Panc1 (cell line): ENCODE measurements around the gene PRPF31. TPM values are rescaled to one million over a fixed set of nuclear protein-coding genes. Genes with fewer than 3 reads are reported as not detected.

Source experiments
- ATAC-seq: fragments of 200-7000 bp; cut with Tn5 transposase; 2 replicates; pipeline ENCODE4 v1.9.1; 2020; ENCODE audit warnings: mild to moderate bottlenecking, moderate library complexity
- BruUV-seq: library from RNA; stranded (reverse); fragments of 400-500 nt; replicated peaks from 2 replicates; lab custom pipeline; 2021; lab: Mats Ljungman, UMichigan
- CTCF ChIA-PET: fragments of 300-600 bp; sonication (Branson Sonifier 250); formaldehyde crosslinking; loops from one replicate; lab custom pipeline; 2022; ENCODE audit warnings: antibody characterized with exemption; lab: Charles Lee
- POLR2A ChIA-PET: fragments of 300-600 bp; sonication (Branson Sonifier 250); formaldehyde crosslinking; loops from one replicate; lab custom pipeline; 2022; ENCODE audit warnings: antibody characterized with exemption; lab: Charles Lee
- DNase-seq: peaks from one replicate; pipeline ENCODE4 v3.0.0-alpha.2; 2010; ENCODE audit warnings: low read depth, low spot score
- H3K27ac ChIP-seq: 2 replicates; pipeline ENCODE4 v1.5.1; 2011; ENCODE audit warnings: mild to moderate bottlenecking, low read length, inconsistent platforms
- H3K27me3 ChIP-seq: fragments of 200-500 bp; sonication (Bioruptor generic); 2 replicates; pipeline ENCODE4 v1.6.0; 2014; ENCODE audit warnings: low read length, inconsistent platforms; ENCODE audit not compliant: control insufficient read depth, insufficient read depth
- H3K36me3 ChIP-seq: fragments of 200-500 bp; sonication (Bioruptor generic); 2 replicates; pipeline ENCODE4 v1.5.1; 2014; ENCODE audit warnings: inconsistent platforms, mild to moderate bottlenecking, low read length, moderate library complexity; ENCODE audit not compliant: control insufficient read depth, insufficient read depth
- H3K4me1 ChIP-seq: 2 replicates; pipeline ENCODE4 v1.5.1; 2011; ENCODE audit warnings: inconsistent platforms, mild to moderate bottlenecking, low read length, moderate library complexity; ENCODE audit not compliant: control insufficient read depth, insufficient read depth
- H3K4me3 ChIP-seq, 2 experiments: 2 replicates each; pipeline ENCODE4 v1.5.1; 2011 to 2012; ENCODE audit warnings: low read depth in 2 of 2, low read length in 2 of 2, mild to moderate bottlenecking in 2 of 2, inconsistent platforms in 1 of 2, moderate library complexity in 1 of 2
- H3K9me3 ChIP-seq: fragments of 200-500 bp; sonication (Bioruptor generic); 2 replicates; pipeline ENCODE4 v1.5.1; 2014; ENCODE audit warnings: low read depth, mild to moderate bottlenecking, inconsistent platforms, low read length, moderate library complexity; ENCODE audit not compliant: control insufficient read depth, insufficient read depth
- CTCF ChIP-seq: fragments of 450-650 bp; IDR thresholded peaks from 2 replicates; pipeline ENCODE4 v1.5.1; 2017; ENCODE audit warnings: mild to moderate bottlenecking
- POLR2AphosphoS5 ChIP-seq: IDR thresholded peaks from 2 replicates; pipeline ENCODE4 v1.6.1; 2012; ENCODE audit warnings: mild to moderate bottlenecking, low read depth, low read length, moderate library complexity
- REST ChIP-seq, 2 experiments: IDR thresholded peaks; 2 replicates each; pipeline ENCODE4 v1.6.1; 2011 to 2012; ENCODE audit warnings: low read depth in 2 of 2, control low read depth in 1 of 2, low read length in 1 of 2, mild to moderate bottlenecking in 1 of 2, moderate library complexity in 1 of 2; ENCODE audit not compliant: insufficient read depth in 1 of 2
- SIN3A ChIP-seq: IDR thresholded peaks from 2 replicates; pipeline ENCODE4 v1.6.1; 2012; ENCODE audit warnings: low read depth, mild to moderate bottlenecking, low read length, moderate library complexity, borderline replicate concordance; ENCODE audit not compliant: insufficient read depth
- TCF7L2 ChIP-seq: IDR thresholded peaks from 2 replicates; pipeline ENCODE4 v1.6.1; 2011; ENCODE audit warnings: mild to moderate bottlenecking, low read depth, low read length, inconsistent platforms
- in situ Hi-C: cut with HindIII; loops from 2 replicates; pipeline ENCODE4 v1.10.0; 2016; ENCODE audit warnings: low sequenced_read_pairs, low pct_unique_long_range_greater_than_20kb
- intact Hi-C: fragments of 100-400 bp; cut with micrococcal nuclease; formaldehyde crosslinking; loops from one replicate; pipeline ENCODE4 v1.10.0; 2022; ENCODE audit not compliant: unreplicated experiment
- total RNA-seq: library from RNA; stranded (reverse); gene quantifications from one replicate; pipeline ENCODE4 v1.2.1, GENCODE V29; 2021; ENCODE audit not compliant: unreplicated experiment

The PRPF31 gene
- total RNA-seq, 1 experiment from 2014 or later: 117 TPM

- H3K4me1 ChIP-seq: peaks cover 26% of the 10 kb centered on the region
- in situ Hi-C loops: no loop called here
- H3K36me3 ChIP-seq: peaks cover 44% of the 10 kb centered on the region
- ChIA-PET POLR2A (interaction anchor here (0.6 kb wide), 1 partner anchor 26 kb away, joined by 4 read pairs; no protein-coding TSS in a partner anchor), CTCF (no interaction called here)
- intact Hi-C loops: no loop called here
- ATAC-seq (no peak), DNase-seq (no peak)
- no peak overlapping the region for H3K4me3 ChIP-seq
- H3K27me3 ChIP-seq: no peaks in the 10 kb centered on the region
- H3K9me3 ChIP-seq: no peaks in the 10 kb centered on the region
- TSS peak; percentile 24 for BruUV-seq
- H3K27ac ChIP-seq: no peak overlapping the region
- TF ChIP-seq POLR2AphosphoS5 (no peak), REST (IDR thresholded peaks at IDR 0.05; ENCODE audit: insufficient read depth in 1 of 2, low read depth in 2 of 2, low read length in 1 of 2) (no peak), CTCF (no peak), TCF7L2 (no peak), SIN3A (no peak)
Measured at GRCh38 chr19:54142166-54142780, 26.7 kb downstream of the PRPF31 start.

- ATAC-seq (no peak; the same call in 1 of the 2 replicates), DNase-seq (no peak)
- Histone ChIP-seq H3K9me3 (no peaks in the 10 kb centered on the region), H3K36me3 (peaks cover 55% of the 10 kb centered on the region), H3K4me3 (no peak overlapping the region), H3K27me3 (no peaks in the 10 kb centered on the region), H3K4me1 (peaks cover 6% of the 10 kb centered on the region; the same call in 1 of the 2 replicates), H3K27ac (no peak overlapping the region)
- intact Hi-C loops: no loop called here
- in situ Hi-C loops: no loop called here
- TF ChIP-seq POLR2AphosphoS5 (no peak), CTCF (no peak), REST (IDR thresholded peaks at IDR 0.05; ENCODE audit: insufficient read depth in 1 of 2, low read depth in 2 of 2, low read length in 1 of 2) (no peak), SIN3A (no peak), TCF7L2 (no peak)
- ChIA-PET POLR2A (no interaction called here), CTCF (interaction anchor here (0.6 kb wide), 1 partner anchor 237 kb away, joined by 5 read pairs; no protein-coding TSS in a partner anchor)
- no TSS peak for BruUV-seq
Measured at GRCh38 chr19:54145541-54146158, 30.1 kb downstream of the PRPF31 start.
